Activated CD8-positive, alpha-beta memory T cell treated with anti-CD3 and anti-CD28 coated beads for 1 hour (primary cell): ENCODE data around the gene PLPPR2.
"Not testable (repeated sequence)": the region's sequence is repeated elsewhere in the genome, so short reads cannot be mapped to it uniquely, and the experiment has no call there.

Source experiments
- DNase-seq, 2 donors: peaks; one replicate each; pipeline ENCODE4 v3.0.0-alpha.2; 2020; ENCODE audit warnings: low read depth in 1 of 2; ENCODE audit errors: extremely low read depth in 1 of 2

The PLPPR2 gene

DNA sequence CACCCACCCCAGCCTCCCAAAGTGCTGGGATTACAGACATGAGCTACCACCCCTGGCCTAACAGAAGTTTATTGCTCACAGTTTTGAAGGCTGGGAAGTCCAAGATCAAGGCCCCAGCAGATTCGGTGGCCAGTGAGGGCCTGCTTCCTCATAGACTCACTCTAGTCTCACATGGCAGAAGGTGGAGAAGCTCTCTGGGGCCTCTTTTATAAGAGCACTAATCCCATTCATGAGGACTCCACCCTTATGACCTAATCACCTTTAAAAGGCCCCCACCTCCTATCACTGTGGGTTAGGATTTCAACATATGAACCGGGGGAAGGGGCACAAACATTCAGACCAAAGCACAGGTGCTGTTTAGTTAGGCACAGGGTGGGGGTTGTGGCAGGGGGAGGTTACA, 12.3 kb downstream of the PLPPR2 start:
- no peak for DNase-seq

DNA sequence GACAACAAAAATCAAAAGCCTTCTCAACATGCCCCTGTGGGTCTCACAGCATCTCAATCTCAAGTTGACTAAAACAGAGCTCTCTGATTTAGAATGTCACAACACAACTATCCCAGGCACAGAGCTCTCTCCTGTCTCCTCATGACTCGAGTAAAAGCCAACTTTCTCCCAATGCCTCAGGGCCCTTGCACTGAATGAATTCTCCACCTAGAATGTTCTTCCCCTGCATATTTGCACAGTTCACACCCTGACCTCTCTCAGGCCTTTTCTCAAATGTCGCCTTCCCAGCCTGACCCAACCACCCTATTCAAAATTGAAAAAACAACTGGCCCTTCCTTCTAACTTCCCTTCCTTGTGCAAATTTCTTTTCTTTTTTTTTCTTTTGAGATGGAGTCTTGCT, 15.5 kb downstream of the PLPPR2 start:
- no peak for DNase-seq

- DNase-seq, result no peak
These were observed 18.1 kb downstream of the PLPPR2 start for GRCh38 chr19:11373166-11373884.

- no peak for DNase-seq
These were observed 18.7 kb downstream of the PLPPR2 start for GRCh38 chr19:11373885-11374432.

- DNase-seq, result peak; percentile 90 to 94
These were observed 19.4 kb downstream of the PLPPR2 start, which contains the start of gene SWSAP1 for GRCh38 chr19:11374433-11375142. Gene SWSAP1 (plus strand): TSS chr19:11374666. CDS start chr19:11374681, 15 bp downstream.

- peak; percentile 20 to 40 for DNase-seq
These were observed 20.1 kb downstream of the PLPPR2 start for GRCh38 chr19:11375143-11375948.

- no peak for DNase-seq
These were observed 22.0 kb downstream of the PLPPR2 start for GRCh38 chr19:11377237-11377636.

DNA sequence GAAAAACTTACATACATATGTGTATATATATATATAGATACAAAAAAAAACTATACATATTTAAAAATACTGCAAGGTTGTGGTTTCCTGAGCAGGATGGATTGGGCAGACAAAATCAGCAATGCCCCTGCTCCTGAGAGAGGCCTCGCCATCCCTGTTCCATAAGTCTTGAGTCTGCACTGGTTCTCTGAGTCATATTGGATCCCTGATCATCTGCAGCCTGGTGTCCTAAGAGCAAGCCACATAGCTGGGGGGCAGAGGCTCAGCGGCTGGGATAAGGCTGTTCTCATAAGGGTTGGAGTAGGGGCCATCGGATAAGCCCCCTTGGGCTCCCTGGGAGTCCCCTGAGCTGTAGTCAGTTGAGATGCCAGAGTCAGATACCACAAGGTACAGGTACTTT, 22.5 kb downstream of the PLPPR2 start:
- no peak for DNase-seq

DNA sequence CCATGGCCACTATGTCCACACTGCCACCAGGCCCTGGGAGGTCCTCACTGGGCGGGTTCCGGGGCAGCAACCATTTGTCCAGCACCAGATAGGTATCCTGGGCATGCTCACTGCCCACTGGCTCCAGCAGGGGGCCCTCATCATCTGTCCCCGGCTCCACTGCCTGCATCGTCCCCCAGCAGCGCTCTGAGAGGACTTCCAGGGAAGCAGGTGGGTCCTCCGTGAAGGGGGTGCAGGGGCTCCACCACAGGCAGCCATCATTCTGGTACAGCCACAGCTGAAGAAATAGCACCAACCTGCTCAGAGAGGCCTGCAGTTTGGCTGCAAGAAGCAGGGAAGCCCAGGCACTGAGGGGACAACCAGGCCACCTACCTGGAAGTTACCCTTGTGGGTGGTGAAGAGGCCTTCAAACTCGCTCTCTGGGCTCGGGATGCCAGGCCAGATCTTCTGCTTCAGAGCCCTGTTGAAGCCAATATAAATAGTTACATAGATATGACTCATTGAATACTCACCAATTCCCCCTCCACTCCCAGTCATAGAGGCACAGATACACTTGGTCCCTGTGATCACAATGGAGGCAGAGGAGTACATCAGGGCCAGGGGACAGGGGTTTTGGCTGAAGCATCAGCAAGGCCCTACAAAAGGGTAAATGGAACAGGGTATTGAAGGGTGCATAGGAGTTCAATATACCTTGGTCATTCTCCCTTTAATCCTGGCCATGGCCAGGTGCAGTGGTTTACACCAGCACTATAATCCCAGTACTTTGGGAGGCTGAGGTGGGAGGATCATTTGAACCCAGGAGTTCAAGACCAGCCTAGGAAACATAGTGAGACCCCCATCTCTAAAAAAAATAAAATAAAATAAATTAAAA, 23.3 kb downstream of the PLPPR2 start:
- DNase-seq, result no peak

GRCh38 chr19:11379269-11379845, 24.1 kb downstream of the PLPPR2 start:
- not testable (repeated sequence) for DNase-seq

GRCh38 chr19:11379857-11380350, 24.7 kb downstream of the PLPPR2 start:
- DNase-seq, result no peak

DNA sequence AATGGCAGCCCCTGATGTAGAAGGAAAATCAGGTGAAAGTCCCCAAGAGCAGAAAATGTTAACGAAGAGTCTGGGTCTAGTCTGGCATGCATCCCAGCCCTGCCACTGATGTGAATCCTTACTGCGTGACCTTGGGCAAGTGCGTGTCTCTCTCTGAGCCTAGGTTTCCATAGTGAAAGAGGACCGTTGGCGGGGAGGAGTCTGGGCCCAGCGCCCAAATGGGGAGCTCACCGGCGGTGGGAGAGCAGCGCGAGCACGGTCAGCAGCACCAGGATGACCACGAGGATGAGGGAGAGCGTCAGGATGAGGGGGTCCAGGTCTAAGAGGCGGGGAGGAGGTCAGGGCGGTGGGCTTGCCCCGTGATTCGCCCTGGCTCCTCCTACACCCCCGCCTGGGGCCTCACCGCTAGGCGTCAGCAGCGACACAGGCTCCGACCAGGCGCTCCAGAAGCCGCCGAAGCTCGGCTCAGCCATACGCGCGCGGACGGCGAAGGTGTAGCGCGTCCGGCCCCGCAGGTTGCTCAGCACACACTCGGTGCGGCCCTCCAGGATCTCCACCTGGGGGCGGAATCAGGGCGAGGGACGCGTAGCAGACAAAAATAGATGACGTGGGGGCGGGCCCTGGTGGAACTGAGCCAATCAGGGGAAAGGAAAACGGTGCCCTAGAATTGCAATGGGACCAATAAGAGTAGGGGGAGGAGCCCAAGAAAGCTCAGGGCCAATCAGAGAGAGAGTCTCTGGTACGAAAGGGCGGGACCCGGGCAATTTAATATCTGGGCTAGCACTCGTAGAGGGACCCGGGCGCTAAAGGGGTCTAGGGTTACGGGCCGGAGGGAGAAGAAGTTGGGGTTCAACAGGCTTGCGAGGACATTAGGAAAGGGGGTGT, 25.7 kb downstream of the PLPPR2 start:
- peak; percentile 91 to 95 for DNase-seq

DNA sequence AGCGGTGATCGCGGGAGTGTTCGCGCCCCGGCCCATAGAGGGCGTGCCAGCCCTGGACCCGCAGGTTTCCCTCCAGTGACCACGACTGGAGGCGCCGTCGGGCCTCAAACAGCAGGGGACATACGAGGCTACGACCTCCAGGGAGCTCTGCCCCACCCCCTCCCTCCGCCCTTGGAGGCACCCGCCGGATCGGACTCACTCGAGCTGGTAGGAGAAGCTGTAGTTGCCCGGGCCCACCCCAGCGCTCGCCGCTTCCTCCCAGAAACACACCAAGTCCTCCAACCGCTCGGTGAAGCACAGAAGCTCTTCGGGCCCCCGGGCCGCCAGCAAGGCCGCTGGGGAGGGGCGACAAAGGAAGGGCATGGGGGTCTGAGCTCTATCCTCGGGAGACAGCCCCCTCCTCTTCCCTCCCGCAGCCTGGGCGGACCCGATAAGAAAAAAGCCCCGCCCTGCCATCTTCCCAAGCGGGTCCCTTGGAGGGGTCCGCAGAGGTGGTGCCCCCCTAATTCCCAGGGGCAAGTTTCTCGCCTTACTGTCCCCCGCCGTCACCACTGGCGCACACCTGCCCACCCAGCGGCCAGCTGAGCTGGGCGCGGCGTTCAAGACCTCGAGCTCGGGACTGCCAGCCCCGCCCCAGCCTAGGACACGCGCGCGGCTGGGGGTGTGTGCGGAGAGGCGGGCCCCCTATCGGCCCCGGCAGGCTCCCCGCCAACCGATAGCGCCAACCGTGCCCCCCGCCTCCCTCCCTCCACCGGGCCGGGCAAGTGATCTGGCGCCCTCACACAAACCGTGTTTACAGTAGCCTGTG, 27.9 kb downstream of the PLPPR2 start:
- DNase-seq, result peak in 1 of 2 donors; percentile 18

GRCh38 chr19:11383706-11384048, 28.4 kb downstream of the PLPPR2 start:
- DNase-seq, result no peak

GRCh38 chr19:11384778-11385129, 29.5 kb downstream of the PLPPR2 start:
- no peak for DNase-seq

DNA sequence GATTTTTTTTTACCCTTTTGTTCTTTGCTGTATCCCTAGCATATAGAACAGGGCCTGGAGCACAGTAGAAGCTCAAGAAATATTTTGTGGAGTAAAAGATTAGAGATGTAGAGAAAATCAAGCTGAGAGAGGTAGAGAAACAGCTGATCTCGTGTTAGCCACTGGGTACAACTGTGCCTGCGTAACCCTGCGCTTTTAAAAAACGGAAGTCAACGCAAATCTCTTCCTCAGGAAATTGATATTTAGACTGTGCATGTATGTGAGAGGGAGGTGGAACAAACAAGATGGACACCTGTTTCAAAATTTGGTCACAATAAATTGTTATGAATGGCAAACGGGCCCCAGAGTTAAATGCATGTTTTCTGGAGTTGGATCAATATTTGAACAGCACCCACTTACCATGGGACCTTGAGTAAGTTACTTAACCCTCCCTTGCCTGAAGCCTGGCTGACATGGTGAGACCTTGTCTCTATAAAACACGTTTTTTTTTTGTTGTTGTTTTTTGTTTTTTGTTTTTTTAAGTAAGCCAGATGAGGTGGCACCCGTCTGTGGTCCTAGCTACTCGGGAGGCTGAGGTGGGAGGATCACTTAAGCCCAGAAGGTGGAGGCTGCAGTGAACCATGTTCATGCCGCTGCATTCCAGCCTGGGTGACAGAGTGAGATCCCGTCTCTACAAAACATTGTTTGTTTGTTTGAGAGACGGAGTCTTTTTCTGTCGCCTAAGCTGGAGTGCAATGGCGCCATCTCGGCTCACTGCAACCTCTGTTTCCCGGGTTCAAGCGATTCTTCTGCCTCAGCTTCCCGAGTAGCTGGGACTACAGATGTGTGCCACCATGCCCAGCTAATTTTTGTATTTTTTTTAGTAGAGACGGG, 32.2 kb downstream of the PLPPR2 start:
- no peak for DNase-seq

- DNase-seq, result no peak
These were observed 35.1 kb downstream of the PLPPR2 start for GRCh38 chr19:11390359-11390758.
